Measurements from ENCODE around the gene AGBL4.

AGBL4 gene

DNA sequence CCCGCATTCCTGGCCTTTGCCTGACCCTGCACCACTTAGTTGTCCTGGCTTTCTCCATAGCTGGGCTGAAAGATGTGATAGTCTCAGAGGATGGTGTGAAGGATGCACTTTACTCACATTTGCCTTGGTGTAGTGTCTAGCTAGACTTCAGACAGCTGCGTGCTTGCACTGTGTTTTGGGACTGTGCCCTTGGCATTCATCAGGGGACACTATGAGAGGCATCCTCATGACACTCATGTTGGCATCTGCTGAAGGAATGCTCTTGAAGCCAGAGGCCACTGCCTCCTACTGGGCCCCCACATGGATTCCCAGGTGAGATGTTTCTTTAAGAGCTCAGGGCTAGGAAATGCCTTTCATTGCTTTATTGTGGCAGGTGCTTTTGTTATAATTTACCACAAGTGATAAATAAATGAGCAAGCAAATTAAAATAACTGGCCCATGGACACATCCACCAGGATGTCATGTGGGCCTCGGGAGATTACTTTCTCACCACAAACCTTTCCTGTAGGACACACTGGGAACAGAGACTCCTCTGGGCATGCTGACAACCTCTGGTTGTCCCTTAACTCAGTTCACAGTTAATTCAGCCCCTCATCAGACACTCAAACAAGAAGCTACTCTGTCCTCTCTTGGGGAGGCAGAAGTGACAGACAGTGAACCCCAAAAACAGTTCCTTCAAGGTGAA is 1452.3 kb downstream of the AGBL4 start:
- DNase-seq: no peak

DNA sequence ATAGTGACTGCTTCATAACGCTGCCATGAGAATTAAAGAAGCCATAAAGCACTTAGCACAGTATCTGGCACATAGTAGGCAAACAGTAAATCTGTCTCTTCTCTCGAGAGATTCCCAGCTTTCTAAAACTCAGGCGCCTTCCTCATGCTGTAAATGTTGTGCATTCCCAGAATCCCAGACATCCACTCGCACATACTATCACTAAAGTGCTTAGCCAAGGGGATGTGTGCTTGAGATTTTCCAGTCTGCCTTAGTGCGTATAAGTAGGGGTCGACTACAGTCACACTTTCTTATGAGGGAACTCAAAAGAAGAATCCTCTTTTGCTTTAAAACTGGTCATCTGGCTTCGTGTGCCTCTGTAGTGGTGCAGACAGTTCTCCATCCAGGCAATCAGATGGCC is 1453.2 kb downstream of the AGBL4 start:
- DNase-seq: no peak

DNA sequence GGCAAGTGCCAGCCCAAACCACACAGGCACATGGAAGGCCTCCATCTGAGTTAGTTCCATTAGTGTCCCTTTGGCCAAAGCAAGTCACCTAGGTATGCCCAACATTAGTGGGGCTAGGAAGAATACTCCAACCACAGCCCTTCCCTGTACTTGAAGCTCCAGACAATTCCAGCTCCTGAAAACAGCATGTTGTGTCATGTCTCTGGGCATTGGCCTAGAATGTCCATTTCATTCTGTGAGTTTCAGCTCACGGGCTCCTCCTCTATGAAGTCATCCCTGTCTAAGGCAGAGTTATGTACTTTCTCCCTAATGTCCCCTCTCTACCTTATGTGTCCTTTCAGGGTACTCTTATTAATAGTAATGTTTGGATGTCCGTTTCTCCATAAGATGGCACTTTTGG is 1455.3 kb downstream of the AGBL4 start:
- DNase-seq: no peak

- DNase-seq: no peak
Observed at GRCh38 chr1:48566492-48566891, 1457.3 kb downstream of the AGBL4 start.

GRCh38 chr1:48563021-48563420 is 1460.7 kb downstream of the AGBL4 start:
- no peak for DNase-seq

GRCh38 chr1:48561444-48561843 is 1462.3 kb downstream of the AGBL4 start:
- DNase-seq: no peak

GRCh38 chr1:48560577-48560976 is 1463.2 kb downstream of the AGBL4 start:
- no peak for DNase-seq

DNA sequence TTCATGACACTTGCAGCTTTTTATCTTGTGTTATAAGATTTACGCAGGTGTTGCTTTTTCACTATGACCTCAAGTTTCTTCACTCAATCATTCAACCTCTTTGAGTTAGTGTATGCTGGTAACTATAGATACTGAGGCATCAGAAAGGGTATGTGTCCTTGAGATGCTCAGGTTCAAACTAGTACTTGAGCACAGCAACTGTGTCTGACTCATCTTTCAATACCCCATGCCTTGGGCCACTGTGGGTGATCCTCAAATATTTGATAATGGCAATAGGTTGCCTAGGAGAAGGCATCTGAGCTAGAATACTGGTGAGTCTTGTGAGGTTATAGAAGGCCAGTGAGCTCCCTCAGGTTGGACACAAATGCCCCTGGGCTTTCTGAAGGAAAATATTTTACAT is 1463.6 kb downstream of the AGBL4 start:
- DNase-seq: no peak

DNA sequence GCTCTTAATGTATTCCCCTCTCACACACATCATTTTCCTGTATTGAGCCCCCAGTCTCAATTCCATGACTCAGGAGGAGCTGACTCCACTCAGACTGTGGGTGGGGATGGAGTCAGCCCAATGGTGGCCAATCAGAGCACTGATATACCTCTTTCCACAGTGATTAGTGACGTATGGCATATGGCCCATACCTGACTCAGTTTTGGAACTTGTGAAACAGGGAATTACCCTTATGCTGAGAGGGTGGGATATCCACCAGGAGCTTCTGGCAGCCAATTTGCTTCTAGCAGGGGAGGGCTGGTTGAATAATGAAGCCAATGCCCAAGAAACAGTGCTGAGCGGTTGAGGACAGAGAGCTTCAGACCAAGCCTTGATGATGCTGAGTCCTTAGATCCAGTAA is 1465.4 kb downstream of the AGBL4 start:
- DNase-seq: no peak

DNA sequence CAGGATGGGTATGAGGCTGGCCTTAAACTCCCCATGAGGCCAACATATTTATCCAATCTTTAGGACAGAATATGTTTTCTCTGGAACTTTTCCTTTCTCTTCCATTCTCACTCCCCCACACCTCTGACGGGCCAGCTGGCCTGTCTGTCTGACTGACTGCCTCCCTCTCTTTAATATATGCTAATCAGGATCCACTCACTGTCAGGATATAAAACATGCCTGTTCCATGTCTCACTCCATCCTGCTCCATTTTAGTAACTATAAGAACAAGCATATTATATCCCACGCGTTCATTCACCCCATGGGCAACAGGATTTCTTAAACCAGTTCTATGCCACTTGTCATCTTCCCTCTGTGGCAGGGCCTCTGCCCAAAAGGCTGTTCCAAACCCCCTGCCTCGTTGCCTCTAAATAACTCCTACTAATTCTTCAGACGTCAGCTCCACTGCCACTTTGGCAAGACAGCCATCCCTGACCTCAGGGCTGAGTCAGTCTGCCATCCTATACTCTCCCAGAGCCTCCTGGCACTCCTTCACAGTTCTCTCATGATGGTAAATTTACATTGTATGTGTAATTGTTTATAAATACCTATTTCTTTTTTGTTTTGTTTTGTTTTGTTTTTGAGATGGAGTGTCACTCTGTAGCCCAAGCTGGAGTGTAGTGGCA is 1467.4 kb downstream of the AGBL4 start:
- DNase-seq: no peak

GRCh38 chr1:48555271-48555670 is 1468.5 kb downstream of the AGBL4 start:
- DNase-seq: no peak

DNA sequence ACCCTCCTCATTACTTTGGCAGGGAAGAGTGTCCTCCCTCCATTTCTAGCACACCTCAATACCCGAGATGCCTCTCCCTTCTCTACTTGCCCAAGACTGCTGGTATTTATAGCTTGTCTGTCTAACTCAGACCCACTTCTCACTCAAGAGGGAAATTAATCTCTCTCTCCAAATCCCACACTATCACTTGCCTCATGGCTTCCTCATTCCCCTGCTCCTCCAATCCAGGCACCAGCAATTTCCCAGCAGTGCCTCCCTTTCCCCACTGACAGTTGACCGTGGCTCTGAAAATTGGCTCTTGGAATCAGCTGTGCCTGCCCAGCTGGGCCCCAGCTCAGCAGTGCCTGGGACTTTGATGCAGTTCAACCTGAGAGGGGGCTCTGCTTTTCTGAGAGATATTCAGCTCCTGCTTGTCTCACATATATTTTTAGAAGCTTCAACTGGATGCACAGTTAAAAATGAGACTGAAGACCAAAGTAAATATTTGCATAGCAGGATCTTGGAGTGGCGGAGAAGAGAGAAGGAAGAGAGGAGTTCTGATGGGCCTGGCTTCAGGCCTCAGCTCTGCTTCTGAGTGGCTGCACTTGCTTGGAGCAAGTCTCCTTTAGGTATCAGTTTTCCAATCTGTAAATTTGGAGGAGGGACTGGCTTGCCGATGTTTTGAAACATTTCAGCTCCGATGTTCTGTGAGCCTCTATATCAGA is 1470.7 kb downstream of the AGBL4 start:
- no peak for DNase-seq

DNA sequence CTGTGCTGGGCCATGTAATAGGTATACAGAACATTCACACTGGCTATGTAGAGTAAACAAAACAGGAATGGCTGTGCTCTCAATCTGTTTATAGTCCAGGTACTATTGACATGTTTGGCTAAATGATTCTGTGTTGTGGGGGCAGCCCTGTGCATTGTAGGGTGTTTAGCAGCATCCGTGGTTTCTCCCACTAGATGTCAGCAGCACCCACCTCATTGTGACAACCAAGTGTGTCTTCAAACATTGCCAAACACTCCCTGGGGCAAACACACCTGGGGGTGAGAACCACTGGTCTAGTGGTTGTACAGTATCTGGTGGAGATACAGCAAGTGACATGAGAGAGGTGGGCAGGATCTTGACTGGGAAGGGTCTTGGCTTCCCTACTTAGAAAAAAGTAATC is 1471.3 kb downstream of the AGBL4 start:
- no peak for DNase-seq

- DNase-seq: no peak
Observed at GRCh38 chr1:48548985-48549384, 1474.8 kb downstream of the AGBL4 start.

- no peak for DNase-seq
Observed at GRCh38 chr1:48547561-48548220, 1476.1 kb downstream of the AGBL4 start.

- DNase-seq: no peak
Observed at GRCh38 chr1:48543854-48544253, 1479.9 kb downstream of the AGBL4 start.

GRCh38 chr1:48540587-48540986 is 1483.2 kb downstream of the AGBL4 start:
- no peak for DNase-seq

- no peak for DNase-seq
Observed at GRCh38 chr1:48536477-48536876, 1487.3 kb downstream of the AGBL4 start.

- DNase-seq: peak; percentile 4
Observed at GRCh38 chr1:48532976-48533375, 1490.8 kb downstream of the AGBL4 start.

DNA sequence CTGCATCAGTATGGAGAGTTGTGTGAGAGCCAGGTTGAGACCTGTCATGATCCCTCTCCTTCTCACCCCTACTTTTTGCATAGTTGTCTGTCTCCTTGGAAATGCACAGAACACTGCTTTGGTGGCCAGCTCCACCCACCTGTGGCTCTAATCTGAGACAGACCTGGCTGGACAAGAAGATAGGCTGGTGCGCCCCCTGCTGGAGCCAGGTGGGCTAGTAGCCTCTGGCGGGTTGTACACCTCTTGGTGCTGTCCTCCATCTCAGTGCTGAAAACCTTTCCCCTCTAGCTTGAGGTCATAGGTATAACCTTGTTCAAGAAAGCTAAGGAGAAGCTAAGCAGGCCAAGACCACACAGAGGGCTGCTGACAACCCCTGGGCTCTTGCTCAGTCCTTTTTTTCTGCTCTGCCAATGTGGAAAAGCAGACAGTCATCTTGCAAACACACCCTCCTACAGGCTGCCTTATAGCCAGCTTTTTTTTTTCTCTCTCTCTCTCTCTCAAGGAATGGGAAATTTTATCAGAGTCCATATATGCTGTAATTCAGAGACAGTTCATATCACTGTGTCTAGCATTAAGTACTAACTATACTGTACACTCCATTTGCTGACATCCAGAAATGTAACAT is 1492.9 kb downstream of the AGBL4 start:
- DNase-seq: peak; percentile 29

- no peak for DNase-seq
Observed at GRCh38 chr1:48527051-48527450, 1496.7 kb downstream of the AGBL4 start.

- peak; percentile 4 for DNase-seq
Observed at GRCh38 chr1:48526008-48526710, 1497.6 kb downstream of the AGBL4 start.
